Frontal cortex (tissue), 4 donors: ENCODE data around the gene CCND1. TPM values are rescaled to one million over a fixed set of nuclear protein-coding genes. Genes with fewer than 3 reads are reported as not detected.

Experiments
- DNase-seq, 2 donors: peaks; one replicate each; pipeline ENCODE4 v3.0.0; 2012; ENCODE audit warnings: low spot score in 2 of 2
- FAIRE-seq: peaks from 2 replicates; lab custom pipeline; 2012; peaks lifted over from hg19 to GRCh38; lab: Jason Lieb, UNC
- total RNA-seq: library from RNA; depleted of rRNA; stranded (reverse); fragments of >200 nt; gene quantifications from one replicate; pipeline ENCODE4 v1.2.3, GENCODE V29; 2014
- donor health status: control.
- donor health status: control.
- donor health status: control.

Gene CCND1
- total RNA-seq, 1 donor from 2014 or later, result 10.2 TPM

- FAIRE-seq (no peak), DNase-seq (no peak)
Measured at GRCh38 chr11:69662021-69662698, 21.2 kb downstream of the CCND1 start.

GRCh38 chr11:69662806-69663205, 21.9 kb downstream of the CCND1 start:
- FAIRE-seq, result no peak
- DNase-seq, result no peak

GRCh38 chr11:69663326-69663725, 22.4 kb downstream of the CCND1 start:
- no peak for FAIRE-seq
- no peak for DNase-seq

- FAIRE-seq, result no peak
- no peak for DNase-seq
Measured at GRCh38 chr11:69664103-69664775, 23.3 kb downstream of the CCND1 start.

- DNase-seq (no peak), FAIRE-seq (no peak)
Measured at GRCh38 chr11:69664901-69665300, 23.9 kb downstream of the CCND1 start.

- FAIRE-seq, result no peak
- no peak for DNase-seq
Measured at GRCh38 chr11:69665669-69666068, 24.7 kb downstream of the CCND1 start.

- FAIRE-seq (no peak), DNase-seq (no peak)
Measured at GRCh38 chr11:69666261-69666660, 25.3 kb downstream of the CCND1 start.

- FAIRE-seq (no peak), DNase-seq (no peak)
Measured at GRCh38 chr11:69666752-69667536, 26.0 kb downstream of the CCND1 start.

GRCh38 chr11:69667619-69668604, 27.0 kb downstream of the CCND1 start:
- FAIRE-seq (no peak), DNase-seq (no peak)

- no peak for FAIRE-seq
Measured at GRCh38 chr11:69669486-69669885, 28.5 kb downstream of the CCND1 start.

GRCh38 chr11:69670158-69670845, 29.3 kb downstream of the CCND1 start:
- FAIRE-seq, result no peak
- peak; percentile 85 to 91 for DNase-seq

More at GRCh38 chr11:69669486-69669885, 28.5 kb downstream of the CCND1 start:
- DNase-seq, result no peak

GRCh38 chr11:69671734-69672465, 30.9 kb downstream of the CCND1 start:
- no peak for DNase-seq
- no peak for FAIRE-seq

- no peak for DNase-seq
- FAIRE-seq, result no peak
Measured at GRCh38 chr11:69674267-69674885, 33.4 kb downstream of the CCND1 start.

GRCh38 chr11:69674886-69675714, 34.1 kb downstream of the CCND1 start, which contains the start of gene LTO1:
Gene LTO1 (minus strand): TSS chr11:69675353. CDS start chr11:69675239, 114 bp downstream.
- FAIRE-seq (no peak), DNase-seq (peak; percentile 98 to 99)

GRCh38 chr11:69677749-69678148, 36.8 kb downstream of the CCND1 start:
- FAIRE-seq (no peak), DNase-seq (no peak)

- no peak for DNase-seq
- FAIRE-seq, result no peak
Measured at GRCh38 chr11:69680688-69681087, 39.7 kb downstream of the CCND1 start.

GRCh38 chr11:69682221-69682620, 41.3 kb downstream of the CCND1 start:
- DNase-seq (no peak), FAIRE-seq (no peak)
